GM10248 (cell line): ENCODE measurements around the gene DNAJB11.

Source experiments
- CTCF ChIA-PET: fragments of 300-600 bp; sonication (Branson Sonifier 250); formaldehyde crosslinking; extraction: SDS; loops from one replicate; lab custom pipeline; 2021; ENCODE audit warnings: antibody characterized with exemption; lab: Yijun Ruan, JAX
- POLR2A ChIA-PET: fragments of 350-650 bp; sonication (Branson Sonifier 250); formaldehyde crosslinking; extraction: SDS; loops from one replicate; lab custom pipeline; 2020; ENCODE audit warnings: antibody characterized with exemption; lab: Yijun Ruan, JAX
- DNase-seq: peaks from one replicate; pipeline ENCODE4 v3.0.0; 2012; ENCODE audit errors: extremely low spot score
- CTCF ChIP-seq: IDR thresholded peaks from 2 replicates; pipeline ENCODE4 v1.5.1; 2012; ENCODE audit warnings: mild to moderate bottlenecking, low read depth; ENCODE audit errors: extremely low read depth, missing control alignments, control extremely low read depth

The DNAJB11 gene

GRCh38 chr3:186596568-186597287 lies 26.2 kb downstream of the DNAJB11 start:
- DNase-seq, result no peak
- TF ChIP-seq CTCF, result no peak
- ChIA-PET CTCF (interaction anchor here (0.7 to 17.4 kb wide), 3 partner anchors 10 to 620 kb away, joined by 3 to 155 read pairs (median 3); partner anchors contain the start of gene AHSG), POLR2A (interaction anchor here (0.6 to 0.7 kb wide), 2 partner anchors 29 to 186 kb away, joined by 3 to 4 read pairs; no protein-coding TSS in a partner anchor)

- TF ChIP-seq CTCF, result no peak
- ChIA-PET POLR2A (no interaction called here), CTCF (interaction anchor here (17.4 kb wide), 1 partner anchor 17 kb away, joined by 155 read pairs; the partner anchor contains the start of gene AHSG)
- DNase-seq, result no peak
Measured at GRCh38 chr3:186598108-186598784, 27.7 kb downstream of the DNAJB11 start.

- POLR2A ChIA-PET, result no interaction called here
- no peak for TF ChIP-seq CTCF
- CTCF ChIA-PET, result interaction anchor here (17.4 kb wide), 1 partner anchor 17 kb away, joined by 155 read pairs; the partner anchor contains the start of gene AHSG
- DNase-seq, result no peak
Measured at GRCh38 chr3:186598794-186599141, 28.2 kb downstream of the DNAJB11 start.

- ChIA-PET POLR2A (no interaction called here), CTCF (interaction anchor here (1.0 to 17.4 kb wide), 3 partner anchors 11 to 222 kb away, joined by 3 to 155 read pairs (median 8); partner anchors contain the start of gene AHSG)
- no peak for DNase-seq
- TF ChIP-seq CTCF, result no peak
Measured at GRCh38 chr3:186599142-186599784, 28.7 kb downstream of the DNAJB11 start.

- POLR2A ChIA-PET, result no interaction called here
- DNase-seq, result no peak
- CTCF ChIA-PET, result interaction anchor here (0.8 to 17.4 kb wide), 5 partner anchors 9 to 222 kb away, joined by 3 to 155 read pairs (median 3); partner anchors contain the start of gene AHSG
- TF ChIP-seq CTCF, result no peak
Measured at GRCh38 chr3:186599785-186600166, 29.3 kb downstream of the DNAJB11 start.

GRCh38 chr3:186600896-186601295 lies 30.4 kb downstream of the DNAJB11 start:
- CTCF ChIA-PET, result interaction anchor here (2.5 to 17.4 kb wide), 2 partner anchors 15 to 221 kb away, joined by 8 to 155 read pairs; partner anchors contain the start of gene AHSG
- DNase-seq, result no peak
- no peak for TF ChIP-seq CTCF
- POLR2A ChIA-PET, result no interaction called here
